H1 (cell line): ENCODE results near the gene FLNA. TPM values are rescaled to one million over a fixed set of nuclear protein-coding genes. Genes with fewer than 3 reads are reported as not detected.

ENCODE experiments used
- HDAC2 ChIP-seq, 2 experiments: fragments of 300-600 bp in 1 of 2; sonication (generic) in 1 of 2; IDR thresholded peaks; 2 replicates each; pipeline ENCODE4 v1.6.1; 2011 to 2012; ENCODE audit warnings: low read depth in 2 of 2, low read length in 2 of 2, mild to moderate bottlenecking in 2 of 2, moderate library complexity in 2 of 2, borderline replicate concordance in 1 of 2, inconsistent platforms in 1 of 2
- JUND ChIP-seq: IDR thresholded peaks from 2 replicates; pipeline ENCODE4 v1.6.1; 2011; ENCODE audit warnings: mild to moderate bottlenecking, improper control_type of control experiment, low read length
- polyA plus RNA-seq, 7 experiments: library from polyadenylated mRNA; depleted of rRNA in 3 of 7; stranded (reverse) in 5 of 7; unstranded in 2 of 7; fragments of >200 nt in 5 of 7; fragments of 200-250 nt in 2 of 7; gene quantifications; 1 replicate in 5 of 7; 2 replicates in 1 of 7; 4 replicates in 1 of 7; pipeline versions ENCODE4 v1.2.1 to v1.2.3, GENCODE V29; 2011 to 2013; ENCODE audit warnings: missing spikeins in 2 of 7, mixed read lengths in 2 of 7
- total RNA-seq: library from RNA; stranded (reverse); fragmentation: NEBNext Ultra II Directional; extraction: Animal tissue kit (Norgen Biotek cat#: 25700); gene quantifications from 2 replicates; pipeline ENCODE4 v1.2.1, GENCODE V29; 2021

FLNA gene
- total and polyA plus RNA-seq, 2 of the 8 experiments (the other 6 are each of a cell fraction or from before 2014, with no cell fraction given): 315 to 925 TPM

DNA sequence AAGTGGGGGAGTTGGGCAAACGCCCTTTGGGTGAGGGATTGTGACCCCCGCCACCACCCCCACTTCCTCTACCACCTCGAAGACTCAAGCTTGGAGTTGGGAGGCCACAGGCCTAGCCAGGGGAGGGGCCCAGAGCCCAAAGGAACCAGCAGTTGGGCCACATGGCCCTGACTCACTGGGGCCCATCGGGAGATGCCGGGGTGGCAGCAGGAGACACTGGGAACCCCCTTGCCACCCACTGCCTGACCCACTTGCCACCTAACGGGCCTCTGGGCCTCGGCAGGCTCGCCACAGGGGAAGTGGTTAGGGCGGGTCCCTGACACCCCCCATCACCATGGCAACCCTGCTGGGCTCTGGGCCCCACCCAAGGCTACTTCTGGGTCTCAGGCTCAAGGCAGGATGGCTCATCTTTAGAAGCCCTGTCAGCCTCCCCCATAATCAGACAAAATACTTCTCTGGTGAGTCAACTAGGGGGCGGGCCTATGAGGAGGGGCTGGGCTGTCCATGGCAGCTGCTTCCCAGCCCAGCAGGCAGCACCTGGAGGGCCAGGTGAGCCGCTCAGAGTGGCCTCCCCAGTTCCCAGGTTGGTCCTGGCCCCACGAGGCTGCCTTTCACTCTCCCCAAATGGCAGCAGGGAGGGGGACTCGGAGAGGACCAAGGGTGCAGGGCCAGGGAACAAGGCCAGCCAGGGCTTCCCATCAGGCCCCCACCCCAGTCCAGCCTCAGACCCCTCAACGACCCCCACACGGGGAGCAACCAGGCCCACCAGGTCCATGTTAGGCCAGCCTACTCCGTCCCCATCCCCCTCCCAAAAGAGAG is 5.6 kb downstream of the FLNA start (continued):
- TF ChIP-seq JUND (peak; percentile 54), HDAC2 (IDR thresholded peaks at IDR 0.05; ENCODE audit: borderline replicate concordance in 1 of 2, low read depth in 2 of 2, low read length in 2 of 2) (no peak)
